Measurements from ENCODE around the gene PVALEF. TPM values are rescaled to one million over a fixed set of nuclear protein-coding genes. Genes with fewer than 3 reads are reported as not detected.

PVALEF gene
- total and polyA plus RNA-seq, 2 of the 8 experiments (the other 6 are each of a cell fraction or from before 2014, with no cell fraction given) = 0.03 TPM; not detected in 1

DNA sequence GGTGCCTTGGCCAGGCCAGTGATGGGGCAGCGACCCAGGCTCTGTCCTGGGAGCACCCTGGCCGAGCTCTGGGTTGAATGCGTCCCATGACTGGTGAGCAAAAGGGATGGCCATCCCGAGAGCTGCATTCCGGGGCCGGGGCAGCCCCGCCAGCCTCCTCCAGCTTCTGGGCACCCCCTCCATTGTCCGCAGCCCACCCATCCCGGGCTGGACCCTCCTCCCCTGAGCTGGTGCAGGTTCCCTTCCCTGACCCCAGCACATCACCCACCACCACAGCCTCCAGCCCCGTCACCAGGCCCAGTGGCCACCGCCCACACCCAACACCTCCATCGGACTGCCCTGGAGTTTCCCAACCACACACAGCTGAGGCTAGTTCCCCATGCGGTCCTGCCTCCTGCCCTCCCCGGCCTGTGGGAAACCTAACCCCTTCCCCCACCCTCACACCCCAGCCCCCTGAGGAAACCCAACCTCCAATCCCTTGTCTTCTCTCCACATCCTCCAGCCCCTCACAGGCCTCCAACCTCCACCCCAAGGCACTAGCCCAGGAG is 16.2 kb upstream of the PVALEF start:
- Histone ChIP-seq H3K4me2 (ENCODE audit: insufficient read depth in 1 of 2, low read depth in 2 of 2, low read length in 2 of 2) (no peak overlapping the region), H3K9ac (replicated peaks in 1 of 4; ENCODE audit: extremely low read depth in 1 of 4, low read depth in 3 of 4, low read length in 3 of 4) (no peak overlapping the region), H4K91ac (replicated peaks; ENCODE audit: insufficient read length, low read length) (no peak overlapping the region), H3K14ac (ENCODE audit: insufficient read length) (no peak overlapping the region), H3K27ac (ENCODE audit: low read depth, low read length) (no peak overlapping the region), H4K20me1 (replicated peaks in 1 of 2; ENCODE audit: control insufficient read depth in 1 of 2, insufficient read depth in 2 of 2, low read length in 2 of 2) (no peaks in the 10 kb centered on the region), H2BK20ac (ENCODE audit: low read length) (no peak overlapping the region), H3K79me2 (ENCODE audit: control insufficient read depth in 1 of 2, insufficient read depth in 2 of 2, low read length in 2 of 2) (no peaks in the 10 kb centered on the region), H3K9me3 (ENCODE audit: insufficient read depth in 2 of 2, low read depth in 1 of 2, low read length in 1 of 2) (no peaks in the 10 kb centered on the region), H4K8ac (ENCODE audit: extremely low read depth, insufficient read depth, low read length) (no peak overlapping the region; the same call in 1 of the 2 replicates), H3K79me1 (ENCODE audit: low read depth, low read length) (no peaks in the 10 kb centered on the region), H3K4me1 (replicated peaks in 1 of 4; ENCODE audit: control insufficient read depth in 3 of 4, insufficient read depth in 4 of 4, low read length in 3 of 4) (no peaks in the 10 kb centered on the region; a peak in 1 of 7 replicates), H2BK12ac (ENCODE audit: low read depth, low read length) (no peak overlapping the region), H2AK5ac (ENCODE audit: low read depth, low read length) (no peak overlapping the region), H3K56ac (replicated peaks; ENCODE audit: insufficient read length, low read depth, low read length) (no peak overlapping the region), H3K18ac (ENCODE audit: extremely low read depth, low read length) (no peak overlapping the region), H4K5ac (ENCODE audit: insufficient read length, low read depth, low read length) (no peak overlapping the region), H2BK5ac (ENCODE audit: low read depth, low read length) (no peak overlapping the region), H2BK15ac (ENCODE audit: low read length) (no peak overlapping the region), H3K27me3 (replicated peaks in 1 of 4; ENCODE audit: control insufficient read depth in 3 of 4, extremely low read depth in 1 of 4, insufficient read depth in 3 of 4, low read length in 3 of 4) (no peaks in the 10 kb centered on the region), H3K4ac (replicated peaks; ENCODE audit: insufficient read length, low read depth, low read length) (no peak overlapping the region), H3K36me3 (ENCODE audit: control insufficient read depth in 2 of 4, insufficient read depth in 4 of 4, low read length in 3 of 4) (no peaks in the 10 kb centered on the region), H3K4me3 (ENCODE audit: extremely low read depth in 1 of 4, insufficient read depth in 2 of 4, low read depth in 3 of 4, low read length in 4 of 4) (no peak overlapping the region), H3K23ac (ENCODE audit: insufficient read length) (no peak overlapping the region), H3K23me2 (ENCODE audit: low read depth, low read length) (no peaks in the 10 kb centered on the region), H2BK120ac (replicated peaks; ENCODE audit: low read depth, low read length) (no peak overlapping the region), H2AFZ (ENCODE audit: low read length) (no peak overlapping the region)
- POLR2A ChIA-PET (ENCODE audit: partially characterized antibody) = interaction anchor here (1.0 to 1.3 kb wide), 2 partner anchors 9 to 82 kb away, joined by 3 read pairs; no protein-coding TSS in a partner anchor
- WGBS, 2 experiments (ENCODE audit: extremely low coverage in 1 of 2, insufficient coverage in 1 of 2, insufficient read length in 1 of 2, insufficient replicate concordance in 2 of 2, low coverage in 1 of 2, low lambda C conversion rate in 2 of 2, missing lambda C conversion rate in 1 of 2) = 95% methylated on average over 5 of the region's 14 CpGs; no CpG with 5 or more reads in 1 of the 2 experiments
- TF ChIP-seq YY1 (IDR thresholded peaks at IDR 0.05; ENCODE audit: low read depth, low read length) (no peak), SP4 (IDR thresholded peaks at IDR 0.05; ENCODE audit: low read length) (no peak), TAF1 (IDR thresholded peaks at IDR 0.05; ENCODE audit: low read depth, low read length) (no peak), RXRA (IDR thresholded peaks at IDR 0.05; ENCODE audit: insufficient read depth, low read depth, low read length) (no peak), JUND (IDR thresholded peaks at IDR 0.05; ENCODE audit: low read length) (no peak), ASH2L (IDR thresholded peaks at IDR 0.05; ENCODE audit: low read length) (no peak), ZNF274 (IDR thresholded peaks at IDR 0.05; ENCODE audit: borderline replicate concordance, extremely low read depth, low read length) (no peak), SIRT6 (IDR thresholded peaks at IDR 0.05; ENCODE audit: low read length) (no peak), CHD1 (IDR thresholded peaks at IDR 0.05; ENCODE audit: low read depth, low read length) (no peak), SRF (IDR thresholded peaks at IDR 0.05; ENCODE audit: low read depth, low read length) (no peak)
- CTCF ChIA-PET (ENCODE audit: partially characterized antibody) = interaction anchor here (1.0 to 1.7 kb wide), 4 partner anchors 16 to 40 kb away, joined by 3 to 5 read pairs (median 4); no protein-coding TSS in a partner anchor
- no peak for DNase-seq (ENCODE audit: low read depth in 1 of 2, low spot score in 2 of 2)
- FAIRE-seq = no peak
